ACC112 (cell line): ENCODE results near the gene TRIM37.
A peak's percentile ranks its signal among the peaks of the same experiment; 100 is the strongest.
"Not testable (repeated sequence)": the region's sequence is repeated elsewhere in the genome, so short reads cannot be mapped to it uniquely, and the experiment has no call there.

Experiments used
- H2AFZ ChIP-seq: fragments of 200-600 bp; sonication (generic); one replicate; pipeline ENCODE4 v1.6.0; 2017; ENCODE audit warnings: antibody characterized with exemption, low read length; ENCODE audit not compliant: unreplicated experiment
- H3K27ac ChIP-seq: fragments of 200-600 bp; sonication (generic); 2 replicates; pipeline ENCODE4 v1.5.1; 2014; ENCODE audit warnings: low read depth, mild to moderate bottlenecking, antibody characterized with exemption, low read length, moderate library complexity
- H3K27me3 ChIP-seq: fragments of 200-600 bp; sonication (generic); 2 replicates; pipeline ENCODE4 v1.6.1; 2014; ENCODE audit warnings: mild to moderate bottlenecking, antibody characterized with exemption, low read length, moderate library complexity, mixed read lengths; ENCODE audit not compliant: insufficient read depth
- H3K36me3 ChIP-seq: fragments of 200-600 bp; sonication (generic); 2 replicates; pipeline ENCODE4 v1.6.1; 2016; ENCODE audit warnings: mild to moderate bottlenecking, antibody characterized with exemption, low read length, moderate library complexity, mixed read lengths; ENCODE audit not compliant: insufficient read depth
- H3K4me1 ChIP-seq: fragments of 200-600 bp; sonication (generic); one replicate; pipeline ENCODE4 v1.6.1; 2016; ENCODE audit warnings: low read length, mixed read lengths; ENCODE audit not compliant: insufficient read depth, unreplicated experiment, control insufficient read depth
- H3K4me3 ChIP-seq: fragments of 200-600 bp; sonication (generic); 2 replicates; pipeline ENCODE4 v1.5.1; 2014; ENCODE audit warnings: mild to moderate bottlenecking, low read depth, low read length
- H3K79me2 ChIP-seq: fragments of 200-600 bp; sonication (generic); one replicate; pipeline ENCODE4 v1.6.0; 2016; ENCODE audit warnings: low read length; ENCODE audit not compliant: control insufficient read depth, unreplicated experiment, insufficient read depth

The TRIM37 gene

DNA sequence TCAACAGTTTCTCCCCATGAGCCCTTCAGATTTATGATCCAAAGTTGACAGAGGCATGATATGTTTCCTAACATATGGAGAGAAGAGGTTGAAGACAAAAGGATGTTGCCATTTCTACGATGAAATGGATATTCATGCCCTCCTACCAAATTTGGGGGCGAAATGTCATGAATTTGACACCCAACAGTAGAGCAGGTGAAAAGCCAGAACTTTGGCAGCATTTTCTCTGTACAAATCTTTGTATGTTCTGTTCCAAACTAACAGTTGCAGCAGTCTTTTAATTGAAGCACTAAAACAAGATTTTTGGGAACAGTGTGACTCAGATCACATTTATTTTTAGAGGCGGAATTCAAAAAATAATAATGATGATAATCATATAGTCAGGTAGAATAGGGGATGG lies 130.1 kb downstream of the TRIM37 start:
- H3K79me2 ChIP-seq = no peaks in the 10 kb centered on the region
- H3K27ac ChIP-seq = no peak overlapping the region
- no peak overlapping the region for H2AFZ ChIP-seq
- no peaks in the 10 kb centered on the region for H3K36me3 ChIP-seq
- H3K4me3 ChIP-seq = no peak overlapping the region
- no peaks in the 10 kb centered on the region for H3K4me1 ChIP-seq
- H3K27me3 ChIP-seq = no peaks in the 10 kb centered on the region

DNA sequence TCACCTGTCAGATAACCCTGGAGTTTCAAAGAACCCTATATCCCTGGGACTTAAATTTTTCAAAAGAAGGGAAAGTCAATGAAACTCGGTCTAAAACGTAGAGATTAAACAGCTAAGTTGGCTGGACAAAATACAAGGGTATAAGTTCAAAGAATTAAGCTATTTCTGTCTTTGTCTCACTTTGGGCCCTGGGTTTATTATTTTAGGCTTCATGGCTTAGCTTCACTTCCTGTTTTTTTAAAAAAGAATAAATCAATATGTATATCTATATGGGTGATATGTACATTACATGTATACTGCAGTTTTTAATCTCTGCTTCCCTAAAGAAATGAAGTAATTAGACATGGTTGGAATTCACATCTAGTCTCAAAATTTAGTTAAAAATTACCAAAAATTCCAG lies 132.3 kb downstream of the TRIM37 start:
- H3K36me3 ChIP-seq = no peaks in the 10 kb centered on the region
- H2AFZ ChIP-seq = no peak overlapping the region
- H3K4me1 ChIP-seq = no peaks in the 10 kb centered on the region
- H3K27ac ChIP-seq = no peak overlapping the region
- no peaks in the 10 kb centered on the region for H3K27me3 ChIP-seq
- H3K4me3 ChIP-seq = no peak overlapping the region
- no peaks in the 10 kb centered on the region for H3K79me2 ChIP-seq

DNA sequence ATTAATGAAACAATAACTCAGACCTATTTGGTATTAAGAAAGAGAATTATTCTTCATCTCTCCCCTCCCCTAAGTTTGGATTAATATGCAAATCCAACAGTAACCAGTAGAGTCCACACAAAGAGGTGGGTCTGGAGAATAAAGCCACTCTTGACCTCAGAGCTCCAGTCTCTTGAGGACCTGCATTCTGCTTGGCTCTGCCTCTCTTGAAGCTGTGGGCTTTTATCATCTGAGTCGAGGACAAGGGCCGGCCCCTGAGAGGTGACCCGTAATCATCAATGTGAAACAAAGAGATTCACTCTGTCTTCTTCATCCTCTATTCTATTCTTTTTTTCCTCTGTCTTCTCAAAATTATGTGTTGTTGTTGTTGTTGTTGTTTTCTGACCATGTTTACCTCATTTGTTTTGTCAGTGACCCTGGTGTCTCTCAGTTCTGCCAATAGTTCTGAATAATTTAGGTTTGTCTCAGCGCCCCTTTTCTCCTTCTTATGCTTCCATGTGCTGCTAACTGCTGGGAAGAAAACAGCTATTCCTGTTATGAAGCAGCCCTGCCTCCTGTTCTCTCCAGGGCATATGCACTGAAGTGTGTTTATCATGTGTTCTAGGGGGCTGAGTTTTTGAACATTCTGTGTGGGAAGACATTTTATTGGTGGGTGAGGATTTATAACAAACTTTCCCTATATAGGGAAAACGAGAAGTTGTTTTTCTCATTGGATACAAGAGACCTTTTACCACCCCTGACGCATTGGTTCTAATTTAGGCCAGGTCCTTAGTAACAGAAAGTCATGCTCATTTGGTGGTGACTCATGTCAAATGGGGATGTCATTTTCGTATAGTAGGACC lies 135.8 kb downstream of the TRIM37 start:
- Histone ChIP-seq H3K79me2 (no peaks in the 10 kb centered on the region), H3K27me3 (no peaks in the 10 kb centered on the region), H3K27ac (no peak overlapping the region), H2AFZ (no peak overlapping the region), H3K36me3 (no peaks in the 10 kb centered on the region), H3K4me1 (no peaks in the 10 kb centered on the region), H3K4me3 (no peak overlapping the region)

DNA sequence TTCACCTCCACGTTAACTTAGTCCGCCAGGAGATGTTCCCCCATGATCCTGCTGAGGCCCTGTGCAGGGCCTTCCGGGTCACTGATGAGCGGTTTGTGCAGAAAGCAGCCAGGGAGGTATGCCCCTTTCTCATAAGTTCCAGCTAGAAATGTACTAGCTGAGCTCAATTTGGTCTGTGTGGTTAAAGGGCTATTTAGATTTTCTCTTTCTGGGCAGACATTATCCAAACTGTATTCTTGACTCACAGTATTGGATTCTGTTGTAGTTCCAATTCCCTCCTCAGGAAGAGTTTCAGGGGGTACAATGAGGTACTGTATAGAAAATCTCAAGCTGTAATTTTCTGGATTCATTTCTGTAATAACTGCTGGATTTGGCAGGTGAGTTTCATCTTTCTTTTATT lies 137.1 kb downstream of the TRIM37 start:
- Histone ChIP-seq H3K4me1 (no peaks in the 10 kb centered on the region), H3K36me3 (no peaks in the 10 kb centered on the region), H3K27me3 (no peaks in the 10 kb centered on the region), H3K4me3 (no peak overlapping the region), H2AFZ (no peak overlapping the region), H3K79me2 (no peaks in the 10 kb centered on the region), H3K27ac (no peak overlapping the region)

DNA sequence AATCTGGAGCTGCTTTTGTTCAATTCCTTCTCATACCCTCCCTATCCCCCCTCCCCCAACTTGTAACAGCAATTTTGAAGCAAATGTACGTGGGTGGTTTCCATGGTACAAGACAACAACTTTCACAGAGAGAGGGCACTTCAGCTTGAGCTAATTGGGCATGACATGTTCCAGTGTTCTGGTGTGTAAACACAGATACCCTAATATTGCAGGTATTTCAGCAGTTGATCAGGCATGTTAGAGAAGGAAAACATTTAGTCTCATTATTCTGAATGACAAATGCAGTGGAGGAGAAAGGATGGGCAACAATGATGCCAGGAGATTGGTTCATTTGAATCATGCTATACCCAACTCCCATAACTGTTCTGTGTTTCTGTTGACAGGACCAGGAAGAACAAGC lies 137.5 kb downstream of the TRIM37 start:
- H3K79me2 ChIP-seq = no peaks in the 10 kb centered on the region
- no peaks in the 10 kb centered on the region for H3K4me1 ChIP-seq
- H2AFZ ChIP-seq = no peak overlapping the region
- no peaks in the 10 kb centered on the region for H3K36me3 ChIP-seq
- H3K27ac ChIP-seq = no peak overlapping the region
- H3K4me3 ChIP-seq = no peak overlapping the region
- no peaks in the 10 kb centered on the region for H3K27me3 ChIP-seq

DNA sequence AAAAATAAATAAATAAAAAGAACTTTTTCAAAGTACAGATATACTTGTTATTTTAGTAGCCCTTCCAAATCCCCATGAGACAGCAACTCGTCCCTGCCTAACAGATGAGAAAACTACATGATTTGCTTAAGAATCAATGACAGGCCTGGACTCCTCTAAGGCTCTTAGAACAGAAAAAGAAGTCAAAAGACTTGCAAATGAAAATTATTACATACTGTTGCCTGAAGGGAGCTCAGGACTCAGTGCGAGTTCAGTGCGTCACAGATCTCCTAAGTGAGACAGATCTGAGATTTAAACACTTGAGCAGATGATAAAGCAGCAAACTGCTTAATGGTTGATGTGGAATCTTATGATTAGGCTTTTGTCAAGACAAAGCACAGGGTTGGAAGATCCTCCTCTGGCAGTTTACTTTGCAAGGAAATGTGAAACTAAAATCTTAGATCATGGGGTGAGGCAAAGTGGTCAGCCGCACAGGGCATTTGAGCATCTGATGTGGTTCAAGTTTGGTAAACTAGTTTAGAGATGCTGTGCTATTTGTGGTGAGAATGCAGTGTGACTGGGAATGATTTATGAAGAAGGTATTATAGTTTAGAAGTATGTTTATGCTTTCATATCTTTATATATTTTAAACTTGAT lies 138.1 kb downstream of the TRIM37 start:
- no peaks in the 10 kb centered on the region for H3K4me1 ChIP-seq
- no peak overlapping the region for H2AFZ ChIP-seq
- no peak overlapping the region for H3K4me3 ChIP-seq
- no peaks in the 10 kb centered on the region for H3K36me3 ChIP-seq
- no peaks in the 10 kb centered on the region for H3K27me3 ChIP-seq
- H3K27ac ChIP-seq = no peak overlapping the region
- no peaks in the 10 kb centered on the region for H3K79me2 ChIP-seq

DNA sequence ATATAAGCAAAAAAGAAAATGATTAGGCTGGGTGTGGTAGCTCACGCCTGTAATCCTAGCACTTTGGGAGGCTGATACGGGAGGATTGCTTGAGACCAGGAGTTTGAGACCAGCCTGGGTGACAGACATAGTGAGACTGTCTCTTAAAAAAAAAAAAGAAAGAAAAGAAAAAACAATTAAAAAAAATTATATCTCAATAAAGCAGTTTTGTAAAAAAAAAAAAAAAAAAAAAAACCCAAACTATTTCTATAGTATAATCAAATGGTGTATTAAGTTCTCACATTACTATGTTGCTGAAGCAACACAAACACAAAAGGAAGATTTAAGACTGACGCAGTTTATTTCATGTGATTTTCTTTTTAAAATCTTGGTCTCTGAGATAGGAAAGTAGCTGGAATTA lies 140.5 kb downstream of the TRIM37 start:
- Histone ChIP-seq H3K27me3 (no peaks in the 10 kb centered on the region), H3K4me3 (no peak overlapping the region), H3K36me3 (no peaks in the 10 kb centered on the region), H3K4me1 (no peaks in the 10 kb centered on the region), H3K79me2 (no peaks in the 10 kb centered on the region), H3K27ac (no peak overlapping the region), H2AFZ (no peak overlapping the region)

DNA sequence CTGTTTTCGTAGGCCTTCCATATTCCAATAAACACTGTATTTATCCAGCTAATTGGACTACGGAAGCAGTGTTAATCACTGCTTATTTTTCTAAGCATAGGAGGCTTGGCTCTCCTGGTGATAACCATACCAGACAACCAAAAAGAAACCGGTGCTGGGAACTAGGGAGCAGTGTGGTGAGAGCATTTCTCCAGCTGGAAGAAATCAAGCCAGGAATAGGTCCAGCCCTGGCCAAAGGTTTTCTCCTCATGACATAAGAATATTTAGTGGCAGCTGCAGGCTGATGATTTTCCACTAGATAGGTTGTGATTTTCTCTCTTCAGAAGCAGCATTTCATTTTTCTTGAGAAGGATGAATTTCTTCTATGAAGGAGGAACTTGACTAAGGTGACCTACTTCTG lies 141.5 kb downstream of the TRIM37 start:
- no peaks in the 10 kb centered on the region for H3K79me2 ChIP-seq
- no peak overlapping the region for H3K27ac ChIP-seq
- no peak overlapping the region for H3K4me3 ChIP-seq
- H3K27me3 ChIP-seq = no peaks in the 10 kb centered on the region
- peaks cover 2% of the 10 kb centered on the region for H3K4me1 ChIP-seq
- no peak overlapping the region for H2AFZ ChIP-seq
- no peaks in the 10 kb centered on the region for H3K36me3 ChIP-seq

DNA sequence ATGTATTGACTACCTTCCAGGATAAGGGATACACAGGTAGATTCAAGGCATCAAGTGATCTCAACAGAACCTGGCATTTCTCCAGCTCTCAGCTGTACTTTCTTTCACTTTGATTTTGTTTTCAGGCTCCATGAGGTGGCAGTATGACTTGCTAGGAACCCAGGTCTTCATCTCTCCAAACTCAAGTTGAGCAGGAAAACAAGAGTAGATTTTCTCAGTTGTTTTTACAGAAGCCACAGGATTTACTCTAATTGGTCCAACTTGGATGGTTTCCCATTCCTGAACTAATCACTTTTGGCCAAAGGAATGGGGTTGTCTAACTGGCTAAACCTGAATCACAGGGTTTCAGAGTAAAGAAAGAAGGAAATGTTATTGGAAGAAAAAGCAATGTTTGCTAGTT lies 146.6 kb downstream of the TRIM37 start:
- H3K36me3 ChIP-seq = no peaks in the 10 kb centered on the region
- H3K27me3 ChIP-seq = no peaks in the 10 kb centered on the region
- H3K27ac ChIP-seq = no peak overlapping the region
- no peak overlapping the region for H3K4me3 ChIP-seq
- H2AFZ ChIP-seq = peak overlapping the region; percentile 79
- peaks cover 16% of the 10 kb centered on the region for H3K4me1 ChIP-seq
- no peaks in the 10 kb centered on the region for H3K79me2 ChIP-seq

DNA sequence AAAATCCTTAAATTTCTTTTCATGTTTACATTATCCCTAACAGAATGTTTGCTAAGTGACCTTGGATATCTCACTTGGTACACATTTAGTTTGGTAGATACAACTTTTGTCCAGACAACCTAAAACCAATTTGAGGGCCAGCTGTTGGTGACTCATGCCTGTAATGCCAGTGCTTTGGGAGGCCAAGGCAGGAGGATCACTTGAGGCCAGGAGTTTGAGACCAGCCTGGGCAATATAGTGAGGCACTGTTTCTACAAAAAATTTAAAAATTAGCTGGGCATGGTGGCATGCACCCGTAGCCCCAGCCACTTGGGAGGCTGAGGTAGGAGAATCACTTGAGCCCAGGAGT lies 149.0 kb downstream of the TRIM37 start:
- H3K79me2 ChIP-seq, H3K4me3 ChIP-seq, H3K27me3 ChIP-seq, H3K36me3 ChIP-seq, H2AFZ ChIP-seq: not testable (repeated sequence)
- H3K4me1 ChIP-seq = peaks cover 22% of the 10 kb centered on the region
- peak overlapping the region; percentile 61 for H3K27ac ChIP-seq
